ENCODE data around the gene TMCC2. TPM values are rescaled to one million over a fixed set of nuclear protein-coding genes. Genes with fewer than 3 reads are reported as not detected.

The TMCC2 gene
- total RNA-seq, 1 experiment from 2014 or later = 5.4 TPM

- no peak for DNase-seq (ENCODE audit: low spot score)
- in situ Hi-C loops (cut with HindIII; ENCODE audit: low sequenced_read_pairs) = no loop called here
Observed at GRCh38 chr1:205256951-205257625, 29.3 kb downstream of the TMCC2 start.

- in situ Hi-C loops (cut with HindIII; ENCODE audit: low sequenced_read_pairs) = no loop called here
Observed at GRCh38 chr1:205257735-205258134, 30.0 kb downstream of the TMCC2 start.

GRCh38 chr1:205258261-205258691 is 30.5 kb downstream of the TMCC2 start:
- in situ Hi-C loops (cut with HindIII; ENCODE audit: low sequenced_read_pairs) = no loop called here
- DNase-seq (ENCODE audit: low spot score) = no peak

More at GRCh38 chr1:205257735-205258134, 30.0 kb downstream of the TMCC2 start:
- no peak for DNase-seq (ENCODE audit: low spot score)

GRCh38 chr1:205258719-205259118 is 31.0 kb downstream of the TMCC2 start:
- DNase-seq (ENCODE audit: low spot score) = no peak
- in situ Hi-C loops (cut with HindIII; ENCODE audit: low sequenced_read_pairs) = no loop called here

- in situ Hi-C loops (cut with HindIII; ENCODE audit: low sequenced_read_pairs) = no loop called here
- no peak for DNase-seq (ENCODE audit: low spot score)
Observed at GRCh38 chr1:205259324-205259832, 31.6 kb downstream of the TMCC2 start.

GRCh38 chr1:205259998-205260397 is 32.3 kb downstream of the TMCC2 start:
- DNase-seq (ENCODE audit: low spot score) = no peak
- in situ Hi-C loops (cut with HindIII; ENCODE audit: low sequenced_read_pairs) = no loop called here

GRCh38 chr1:205260948-205261732 is 33.4 kb downstream of the TMCC2 start:
- in situ Hi-C loops (cut with HindIII; ENCODE audit: low sequenced_read_pairs) = no loop called here
- no peak for DNase-seq (ENCODE audit: low spot score)

GRCh38 chr1:205261946-205262691 is 34.4 kb downstream of the TMCC2 start:
- DNase-seq (ENCODE audit: low spot score) = no peak
- in situ Hi-C loops (cut with HindIII; ENCODE audit: low sequenced_read_pairs) = no loop called here

- DNase-seq (ENCODE audit: low spot score) = no peak
- in situ Hi-C loops (cut with HindIII; ENCODE audit: low sequenced_read_pairs) = no loop called here
Observed at GRCh38 chr1:205262731-205263171, 35.0 kb downstream of the TMCC2 start.

- peak; percentile 70 for DNase-seq (ENCODE audit: low spot score)
- in situ Hi-C loops (cut with HindIII; ENCODE audit: low sequenced_read_pairs) = no loop called here
Observed at GRCh38 chr1:205263580-205264190, 35.9 kb downstream of the TMCC2 start.

- in situ Hi-C loops (cut with HindIII; ENCODE audit: low sequenced_read_pairs) = no loop called here
- DNase-seq (ENCODE audit: low spot score) = no peak
Observed at GRCh38 chr1:205266611-205267305, 39.0 kb downstream of the TMCC2 start.

- DNase-seq (ENCODE audit: low spot score) = no peak
- in situ Hi-C loops (cut with HindIII; ENCODE audit: low sequenced_read_pairs) = no loop called here
Observed at GRCh38 chr1:205267306-205267902, 39.7 kb downstream of the TMCC2 start.

- DNase-seq (ENCODE audit: low spot score) = no peak
- in situ Hi-C loops (cut with HindIII; ENCODE audit: low sequenced_read_pairs) = no loop called here
Observed at GRCh38 chr1:205268846-205269680, 41.3 kb downstream of the TMCC2 start.

- no peak for DNase-seq (ENCODE audit: low spot score)
- in situ Hi-C loops (cut with HindIII; ENCODE audit: low sequenced_read_pairs) = no loop called here
Observed at GRCh38 chr1:205269711-205270110, 42.0 kb downstream of the TMCC2 start.

- DNase-seq (ENCODE audit: low spot score) = peak; percentile 59
- in situ Hi-C loops (cut with HindIII; ENCODE audit: low sequenced_read_pairs) = no loop called here
Observed at GRCh38 chr1:205270271-205270670, 42.5 kb downstream of the TMCC2 start.

- no peak for DNase-seq (ENCODE audit: low spot score)
- in situ Hi-C loops (cut with HindIII; ENCODE audit: low sequenced_read_pairs) = no loop called here
Observed at GRCh38 chr1:205270764-205271163, 43.0 kb downstream of the TMCC2 start.

GRCh38 chr1:205271277-205271676 is 43.5 kb downstream of the TMCC2 start:
- peak; percentile 64 for DNase-seq (ENCODE audit: low spot score)
- in situ Hi-C loops (cut with HindIII; ENCODE audit: low sequenced_read_pairs) = no loop called here

Data from G401 (cell line).